ENCODE results near the gene ADAMTS12.
A peak's percentile ranks its signal among the peaks of the same experiment; 100 is the strongest.

Gene ADAMTS12

DNA sequence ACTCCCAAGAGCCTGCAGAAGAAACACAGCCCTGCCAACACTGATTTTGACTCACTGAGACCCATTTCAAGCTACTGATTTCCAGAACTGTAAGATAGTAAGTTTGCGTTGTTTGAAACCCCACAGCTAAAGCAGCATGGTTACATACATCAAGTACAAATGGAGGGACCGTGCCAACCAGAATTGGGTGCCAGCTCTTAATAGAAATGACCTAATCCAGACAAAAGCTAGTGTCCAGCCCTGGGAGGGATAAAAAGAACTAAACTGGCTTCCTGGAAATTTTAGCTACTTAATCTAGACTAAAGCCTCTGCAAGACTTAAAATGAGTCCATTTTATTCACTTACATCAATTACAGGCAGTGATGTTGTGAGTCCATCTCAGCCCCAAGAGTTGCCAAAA, 122.6 kb downstream of the ADAMTS12 start:
- H3K27ac Mint-ChIP-seq, result no peak overlapping the region
- H3K4me3 Mint-ChIP-seq, result no peak overlapping the region
- no peak for DNase-seq
- peaks cover 29% of the 10 kb centered on the region for H3K4me1 Mint-ChIP-seq
- TF ChIP-seq, protein P1, sequence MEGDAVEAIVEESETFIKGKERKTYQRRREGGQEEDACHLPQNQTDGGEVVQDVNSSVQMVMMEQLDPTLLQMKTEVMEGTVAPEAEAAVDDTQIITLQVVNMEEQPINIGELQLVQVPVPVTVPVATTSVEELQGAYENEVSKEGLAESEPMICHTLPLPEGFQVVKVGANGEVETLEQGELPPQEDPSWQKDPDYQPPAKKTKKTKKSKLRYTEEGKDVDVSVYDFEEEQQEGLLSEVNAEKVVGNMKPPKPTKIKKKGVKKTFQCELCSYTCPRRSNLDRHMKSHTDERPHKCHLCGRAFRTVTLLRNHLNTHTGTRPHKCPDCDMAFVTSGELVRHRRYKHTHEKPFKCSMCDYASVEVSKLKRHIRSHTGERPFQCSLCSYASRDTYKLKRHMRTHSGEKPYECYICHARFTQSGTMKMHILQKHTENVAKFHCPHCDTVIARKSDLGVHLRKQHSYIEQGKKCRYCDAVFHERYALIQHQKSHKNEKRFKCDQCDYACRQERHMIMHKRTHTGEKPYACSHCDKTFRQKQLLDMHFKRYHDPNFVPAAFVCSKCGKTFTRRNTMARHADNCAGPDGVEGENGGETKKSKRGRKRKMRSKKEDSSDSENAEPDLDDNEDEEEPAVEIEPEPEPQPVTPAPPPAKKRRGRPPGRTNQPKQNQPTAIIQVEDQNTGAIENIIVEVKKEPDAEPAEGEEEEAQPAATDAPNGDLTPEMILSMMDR (IDR thresholded peaks at IDR 0.05), result no peak
- H3K9me3 Mint-ChIP-seq, result no peaks in the 10 kb centered on the region
- peaks cover 3% of the 10 kb centered on the region for H3K27me3 Mint-ChIP-seq (ENCODE audit: low read depth, poor library complexity)
- H3K36me3 Mint-ChIP-seq (ENCODE audit: low read depth), result no peaks in the 10 kb centered on the region

DNA sequence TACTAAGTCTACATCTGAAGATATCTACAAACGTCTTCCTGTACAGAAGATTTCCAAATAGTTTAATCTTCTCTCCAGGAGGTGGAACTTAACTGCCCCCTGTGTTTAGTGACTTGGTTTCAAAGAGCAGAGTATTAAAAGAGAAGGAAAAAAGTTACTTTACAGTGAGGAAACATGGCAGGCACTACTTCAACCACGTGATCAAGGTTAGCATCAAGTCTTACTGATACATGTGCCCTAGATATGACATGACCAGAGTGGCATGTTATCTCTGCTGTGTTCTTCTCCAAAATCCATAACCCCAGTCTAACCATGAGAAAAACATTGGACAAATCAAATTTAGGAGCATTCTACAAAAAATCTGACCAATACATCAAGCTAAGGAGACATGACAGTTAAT, 125.8 kb downstream of the ADAMTS12 start:
- peaks cover 55% of the 10 kb centered on the region for H3K4me1 Mint-ChIP-seq
- H3K27me3 Mint-ChIP-seq (ENCODE audit: low read depth, poor library complexity), result no peaks in the 10 kb centered on the region
- H3K9me3 Mint-ChIP-seq, result no peaks in the 10 kb centered on the region
- TF ChIP-seq, protein P1 (IDR thresholded peaks at IDR 0.05), result no peak
- H3K4me3 Mint-ChIP-seq, result no peak overlapping the region
- H3K27ac Mint-ChIP-seq, result no peak overlapping the region
- no peaks in the 10 kb centered on the region for H3K36me3 Mint-ChIP-seq (ENCODE audit: low read depth)
- no peak for DNase-seq

DNA sequence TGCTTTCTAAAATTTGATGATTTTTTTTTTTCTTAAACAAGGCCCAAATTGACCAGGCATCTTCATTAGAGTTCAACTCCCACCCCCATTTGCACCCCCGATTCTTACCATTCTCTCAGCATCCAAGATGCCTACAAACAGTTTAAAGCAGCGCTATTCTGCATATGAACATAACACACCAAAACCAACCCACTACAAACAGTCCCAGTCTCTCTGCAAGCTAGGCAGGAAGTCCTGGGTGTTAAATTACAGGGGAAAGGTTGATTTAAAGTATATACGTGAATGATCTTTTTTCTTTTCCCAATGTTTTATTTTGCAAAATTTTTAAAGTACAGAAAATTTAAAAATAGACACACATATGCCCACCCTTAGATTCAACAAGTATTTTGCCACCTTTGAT, 127.0 kb downstream of the ADAMTS12 start:
- Mint-ChIP-seq H3K27ac (no peak overlapping the region), H3K4me1 (peaks cover 68% of the 10 kb centered on the region), H3K36me3 (ENCODE audit: low read depth) (no peaks in the 10 kb centered on the region), H3K27me3 (ENCODE audit: low read depth, poor library complexity) (peaks cover 2% of the 10 kb centered on the region), H3K4me3 (peak overlapping the region; percentile 3), H3K9me3 (no peaks in the 10 kb centered on the region)
- TF ChIP-seq, protein P1 (IDR thresholded peaks at IDR 0.05), result no peak
- no peak for DNase-seq

DNA sequence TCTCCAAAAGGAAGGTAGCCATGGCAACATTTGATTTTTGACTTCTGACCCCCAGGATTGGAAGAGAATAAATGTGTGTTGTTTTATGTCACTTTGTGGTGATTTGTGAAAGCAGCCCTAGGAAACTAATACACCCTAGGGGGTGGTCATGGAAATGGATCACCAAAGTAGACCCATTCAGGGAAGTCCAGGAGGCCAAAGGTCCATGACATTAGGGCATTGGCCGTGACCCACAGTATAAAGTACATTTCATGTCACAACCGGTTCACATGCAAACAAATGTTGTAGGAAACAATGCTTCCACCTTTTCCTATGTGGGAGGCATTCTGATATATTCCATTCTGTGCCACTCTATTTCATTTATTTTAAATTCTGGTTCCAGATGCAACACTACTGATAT, 128.4 kb downstream of the ADAMTS12 start:
- H3K27me3 Mint-ChIP-seq (ENCODE audit: low read depth, poor library complexity), result peaks cover 8% of the 10 kb centered on the region

DNA sequence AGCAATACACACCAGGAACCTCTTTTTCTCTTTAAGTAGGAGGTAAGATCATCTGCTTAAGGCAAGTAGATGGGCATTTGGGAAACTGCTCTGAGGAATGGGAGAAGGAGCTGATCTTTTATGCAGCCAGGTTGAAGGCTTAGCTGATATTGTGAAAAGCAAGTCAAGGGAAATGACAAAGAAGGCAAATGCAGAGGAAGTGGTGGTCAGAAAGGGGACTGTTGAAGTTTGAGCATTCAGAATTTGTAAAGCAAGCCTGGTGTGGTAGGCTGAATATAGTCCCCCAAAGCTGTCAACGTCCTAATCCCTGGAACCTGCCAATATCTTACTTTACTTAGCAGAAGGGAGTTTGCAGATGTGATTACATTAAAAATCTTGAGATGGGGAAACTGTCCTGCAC, 128.9 kb downstream of the ADAMTS12 start:
- H3K27me3 Mint-ChIP-seq (ENCODE audit: low read depth, poor library complexity), result peaks cover 14% of the 10 kb centered on the region
- H3K36me3 Mint-ChIP-seq (ENCODE audit: low read depth), result no peaks in the 10 kb centered on the region
- peaks cover 80% of the 10 kb centered on the region for H3K4me1 Mint-ChIP-seq
- no peaks in the 10 kb centered on the region for H3K9me3 Mint-ChIP-seq
- peak overlapping the region; percentile 11 for H3K4me3 Mint-ChIP-seq
- no peak for DNase-seq
- peak overlapping the region; percentile 41 for H3K27ac Mint-ChIP-seq
- TF ChIP-seq, protein P1 (IDR thresholded peaks at IDR 0.05), result no peak

More for the DNA sequence above, 128.4 kb downstream of the ADAMTS12 start:
- Mint-ChIP-seq H3K4me1 (peaks cover 78% of the 10 kb centered on the region), H3K36me3 (ENCODE audit: low read depth) (no peaks in the 10 kb centered on the region), H3K9me3 (no peaks in the 10 kb centered on the region), H3K4me3 (no peak overlapping the region), H3K27ac (no peak overlapping the region)
- peak; percentile 63 for DNase-seq
- TF ChIP-seq, protein P1 (IDR thresholded peaks at IDR 0.05), result no peak

DNA sequence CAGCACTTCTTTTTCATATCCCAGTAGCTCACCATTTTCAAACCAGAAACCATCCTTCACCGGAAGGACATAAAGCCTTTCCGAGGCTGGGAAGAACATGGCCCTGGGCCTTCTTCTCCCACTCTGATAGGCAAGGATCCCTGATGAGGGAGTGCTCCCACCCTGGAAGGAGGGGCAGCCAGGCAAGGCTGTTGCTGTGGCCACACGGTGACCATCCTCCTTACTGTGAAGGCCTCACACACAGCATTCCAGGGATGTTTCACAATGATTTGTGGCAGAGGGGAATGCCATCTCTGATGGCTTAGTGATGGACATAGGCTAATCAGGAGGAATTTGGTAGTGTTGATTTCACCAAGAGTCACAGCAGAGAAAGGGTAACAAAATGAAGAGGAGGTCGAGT, 130.7 kb downstream of the ADAMTS12 start:
- Mint-ChIP-seq H3K9me3 (no peaks in the 10 kb centered on the region), H3K4me1 (peaks cover 72% of the 10 kb centered on the region), H3K27me3 (ENCODE audit: low read depth, poor library complexity) (peaks cover 15% of the 10 kb centered on the region), H3K4me3 (no peak overlapping the region), H3K36me3 (ENCODE audit: low read depth) (no peaks in the 10 kb centered on the region), H3K27ac (no peak overlapping the region)
- peak; percentile 33 for DNase-seq
- TF ChIP-seq, protein P1 (IDR thresholded peaks at IDR 0.05), result no peak
